IPS-18c (cell line): ENCODE results near the gene C1orf21.

Source experiments
- H3K4me3 ChIP-seq: 2 replicates; pipeline ENCODE4 v1.7.0; 2013; ENCODE audit warnings: low read depth, mild to moderate bottlenecking, low read length, moderate library complexity; ENCODE audit not compliant: insufficient read depth
- H3K9me3 ChIP-seq: one replicate; pipeline ENCODE4 v1.6.1; 2013; ENCODE audit warnings: mild to moderate bottlenecking, low read length, moderate library complexity; ENCODE audit not compliant: control insufficient read depth, insufficient read depth

Gene C1orf21

DNA sequence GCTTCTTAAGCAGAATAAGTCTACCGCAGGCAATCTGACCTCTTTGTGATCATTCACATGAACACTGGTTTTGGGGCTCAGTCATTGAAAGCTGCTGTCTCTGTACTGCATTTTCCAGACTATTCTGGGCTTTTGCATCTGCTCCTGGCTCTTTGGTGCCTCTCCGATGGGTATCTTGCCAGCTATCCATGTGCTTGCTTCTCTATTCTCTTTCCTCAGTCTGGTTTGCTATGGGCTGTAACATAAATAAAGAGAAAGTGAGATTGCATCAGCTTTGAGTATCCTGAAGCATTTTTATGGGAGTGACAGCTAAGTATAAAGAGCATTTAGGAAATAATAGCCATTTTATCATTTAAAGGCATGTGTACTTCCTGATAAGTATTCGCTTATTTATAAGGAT is 70.7 kb downstream of the C1orf21 start:
- Histone ChIP-seq H3K9me3 (no peaks in the 10 kb centered on the region), H3K4me3 (no peak overlapping the region)

DNA sequence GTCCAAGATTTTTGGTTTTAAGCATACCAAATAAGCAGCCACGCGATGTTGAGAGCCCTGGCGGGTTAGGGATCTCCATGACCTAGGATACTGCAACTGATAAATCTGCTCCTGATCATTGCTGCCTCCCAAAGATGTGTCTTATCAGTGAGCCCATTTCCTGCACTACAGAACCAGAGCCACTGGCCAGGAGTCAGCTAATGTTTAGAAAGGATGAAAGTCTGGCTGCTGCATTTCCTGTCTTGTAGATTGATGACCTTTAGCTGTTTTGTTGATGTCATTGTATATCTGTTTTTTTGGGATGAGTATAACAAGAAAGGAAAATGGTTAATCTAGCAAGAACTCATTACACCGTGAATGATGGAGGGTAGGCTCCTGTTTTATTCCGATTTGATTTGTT is 74.5 kb downstream of the C1orf21 start:
- no peak overlapping the region for H3K4me3 ChIP-seq
- no peaks in the 10 kb centered on the region for H3K9me3 ChIP-seq

DNA sequence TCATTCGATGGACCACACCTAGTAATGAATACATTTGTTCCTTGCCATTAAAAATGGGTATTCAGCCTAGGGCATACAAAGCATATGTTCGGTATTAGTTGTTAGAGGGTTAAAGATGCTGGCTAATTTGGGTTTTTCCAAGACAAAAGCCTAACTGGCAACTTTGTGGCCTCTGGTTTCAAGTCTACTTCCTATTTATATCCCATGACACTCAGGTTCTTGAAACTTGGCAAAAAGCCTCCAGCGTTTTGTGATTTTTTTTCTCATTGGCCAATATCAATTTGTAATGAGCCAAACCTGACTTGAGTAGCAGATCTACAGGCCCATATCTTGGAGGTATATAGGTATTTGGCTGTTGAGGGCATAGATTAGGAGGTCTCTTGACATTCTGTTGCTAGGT is 75.3 kb downstream of the C1orf21 start:
- H3K4me3 ChIP-seq: no peak overlapping the region

DNA sequence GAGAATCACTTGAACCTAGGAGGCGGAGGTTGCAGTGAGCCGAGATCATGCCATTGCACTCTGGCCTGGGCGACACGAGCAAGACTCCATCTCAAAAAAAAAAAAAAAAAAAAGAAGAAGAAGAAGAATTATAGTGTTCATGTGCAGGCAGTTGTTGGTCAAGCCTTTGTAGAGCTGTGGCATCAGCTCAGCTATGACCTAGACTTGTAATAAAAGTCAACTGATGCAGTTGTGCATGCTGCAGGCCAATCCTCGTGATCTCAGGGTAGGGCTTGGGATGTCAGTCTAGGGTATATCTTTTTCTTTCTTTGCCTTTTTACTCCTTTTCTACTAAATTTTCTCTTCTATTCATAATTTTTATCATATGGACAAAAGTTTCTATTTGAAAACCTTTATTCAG is 76.2 kb downstream of the C1orf21 start:
- H3K4me3 ChIP-seq: no peak overlapping the region
- no peaks in the 10 kb centered on the region for H3K9me3 ChIP-seq

More for the DNA sequence above, 75.3 kb downstream of the C1orf21 start:
- H3K9me3 ChIP-seq: no peaks in the 10 kb centered on the region

DNA sequence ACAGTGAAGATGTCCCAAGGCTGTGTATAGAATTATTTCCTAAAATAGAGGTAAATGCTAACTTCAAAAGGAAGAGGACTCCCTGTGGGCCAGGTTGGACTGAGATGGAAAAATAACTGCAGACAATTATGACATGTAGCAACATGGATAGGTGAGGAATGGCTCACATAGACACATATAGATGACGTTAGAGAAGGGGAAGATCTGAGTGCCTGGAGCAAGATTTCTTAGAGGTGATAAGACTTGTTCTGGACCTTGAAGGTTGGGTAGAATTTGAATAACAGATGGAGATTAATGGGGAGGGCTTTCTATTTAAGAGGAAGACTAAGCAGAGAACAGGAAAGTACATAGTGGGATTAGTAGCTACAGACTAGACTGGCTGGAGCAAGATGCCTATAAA is 76.9 kb downstream of the C1orf21 start:
- H3K9me3 ChIP-seq: no peaks in the 10 kb centered on the region
- no peak overlapping the region for H3K4me3 ChIP-seq

DNA sequence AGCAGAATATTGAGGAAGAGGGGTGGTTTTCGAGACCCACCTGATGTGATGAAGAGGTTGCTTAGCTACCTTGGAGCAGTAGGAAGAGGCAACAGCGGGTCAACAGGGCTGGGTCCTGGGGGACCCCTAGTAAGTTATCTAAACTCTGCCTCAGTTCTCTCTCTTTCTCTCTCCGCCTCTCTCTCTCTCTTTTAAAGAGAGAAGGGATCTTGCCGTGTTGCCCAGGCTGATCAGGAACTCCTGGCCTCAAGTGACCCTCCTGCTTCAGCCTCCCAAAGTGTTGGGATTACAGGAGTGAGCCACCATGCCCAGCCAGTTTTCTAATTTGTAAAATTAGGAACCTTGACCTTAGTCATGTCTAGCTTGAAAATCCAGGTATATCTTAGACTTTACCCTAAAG is 77.9 kb downstream of the C1orf21 start:
- Histone ChIP-seq H3K9me3 (no peaks in the 10 kb centered on the region), H3K4me3 (no peak overlapping the region)

DNA sequence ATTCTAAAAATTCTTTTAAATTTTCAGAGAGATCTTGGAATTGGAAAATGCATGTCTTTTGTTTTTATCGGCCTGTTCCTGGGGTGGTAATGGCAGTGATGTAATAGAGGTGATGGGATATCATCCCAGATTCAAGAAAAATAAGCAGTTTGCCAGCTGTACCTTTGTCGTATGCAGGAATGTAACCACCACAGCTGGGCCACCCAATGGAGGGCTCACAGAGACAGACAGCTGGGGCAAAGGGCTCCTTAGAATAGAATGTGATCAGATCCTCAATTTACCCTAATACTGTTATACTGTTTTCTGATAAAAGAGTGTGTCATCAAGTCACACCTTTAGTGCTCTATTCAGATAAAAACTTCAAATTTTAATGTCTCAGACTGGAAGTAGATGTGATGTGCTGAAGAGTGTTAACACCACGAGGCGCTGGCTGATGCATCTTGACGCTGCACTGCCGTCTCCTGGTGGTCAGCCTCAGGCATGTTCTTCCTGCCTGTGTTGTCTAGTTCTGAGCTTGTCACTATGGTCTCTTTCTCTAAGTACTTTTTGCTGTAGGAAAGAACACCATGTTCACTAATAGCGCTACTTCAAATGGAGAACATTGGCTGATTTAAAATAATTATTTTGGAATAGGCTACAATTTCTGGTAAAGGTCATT is 78.8 kb downstream of the C1orf21 start:
- Histone ChIP-seq H3K4me3 (no peak overlapping the region), H3K9me3 (no peaks in the 10 kb centered on the region)

DNA sequence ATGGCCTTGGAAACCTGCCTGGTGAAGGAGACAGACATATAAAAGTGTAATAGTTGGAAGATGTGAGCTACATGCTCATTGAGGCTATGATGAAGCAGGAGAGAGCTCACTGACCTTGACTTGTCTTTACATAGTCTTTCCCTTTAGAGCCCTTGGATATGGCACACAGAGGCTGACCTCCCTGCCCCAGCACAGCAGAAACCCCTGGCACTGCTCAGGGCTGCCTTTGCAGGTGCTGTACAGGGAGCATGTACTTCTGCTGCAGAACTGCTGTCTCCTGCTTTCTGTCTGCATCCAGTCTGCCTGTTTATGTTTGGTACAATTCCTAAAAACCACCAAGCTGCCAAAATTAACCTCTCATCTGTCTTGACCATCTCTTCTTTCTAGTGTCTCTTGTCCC is 80.5 kb downstream of the C1orf21 start:
- H3K9me3 ChIP-seq: no peaks in the 10 kb centered on the region
- H3K4me3 ChIP-seq: no peak overlapping the region

DNA sequence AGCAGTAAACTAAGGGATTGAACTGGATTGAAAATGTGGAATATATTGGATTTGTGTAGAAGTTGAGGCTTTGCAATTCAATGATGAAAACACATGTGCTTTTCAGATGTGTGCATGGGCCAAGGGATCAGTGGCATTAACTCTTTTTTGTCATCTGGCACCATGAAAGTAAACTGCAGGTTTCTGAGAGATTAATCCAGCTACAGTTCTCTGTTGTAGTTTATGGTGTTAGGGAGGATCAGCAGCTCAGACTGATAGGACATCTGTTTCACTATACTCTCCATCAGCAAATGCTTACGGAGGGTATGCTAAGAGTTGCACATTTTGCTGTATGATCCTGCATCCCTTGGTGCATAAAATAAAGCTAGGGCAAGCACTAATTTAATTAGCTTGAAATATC is 82.6 kb downstream of the C1orf21 start:
- no peak overlapping the region for H3K4me3 ChIP-seq
- H3K9me3 ChIP-seq: no peaks in the 10 kb centered on the region

DNA sequence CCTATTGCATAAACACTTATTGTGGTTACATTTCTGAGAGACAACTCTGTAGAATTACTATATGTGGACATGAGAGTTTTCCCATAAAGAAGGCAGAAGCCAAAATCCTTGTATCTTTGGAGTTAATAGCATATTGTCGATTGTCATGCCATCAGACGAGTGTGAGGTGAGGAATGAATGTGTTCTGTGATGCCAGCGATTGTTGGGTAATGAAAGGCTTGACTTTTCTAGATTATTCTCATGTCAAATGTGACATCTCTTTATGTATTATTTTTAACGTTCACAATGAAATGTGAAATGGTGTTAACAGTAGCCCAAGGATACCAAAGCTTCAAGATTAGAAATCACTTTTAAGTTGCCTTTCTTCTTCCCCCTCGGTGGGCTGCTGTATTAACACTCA is 84.9 kb downstream of the C1orf21 start:
- Histone ChIP-seq H3K4me3 (no peak overlapping the region), H3K9me3 (no peaks in the 10 kb centered on the region)

DNA sequence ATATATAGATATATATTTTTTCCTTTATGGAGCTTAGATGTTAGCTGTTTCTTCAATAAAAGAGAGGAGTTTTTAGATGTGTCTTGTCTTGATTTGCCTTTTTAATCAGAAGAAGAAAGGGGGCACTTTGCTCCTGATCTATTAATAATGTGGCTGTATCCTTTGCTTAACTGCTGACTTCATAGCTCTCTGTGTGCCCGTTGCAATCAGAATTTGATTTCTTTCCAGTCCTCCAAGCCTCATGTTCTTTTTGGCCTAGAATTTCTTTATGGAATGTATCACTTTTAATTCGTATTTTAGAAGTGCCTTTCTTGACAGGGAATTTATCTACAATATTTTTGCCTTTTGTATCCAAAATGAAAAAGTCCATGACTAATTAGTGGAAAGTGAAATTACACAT is 85.3 kb downstream of the C1orf21 start:
- H3K9me3 ChIP-seq: no peaks in the 10 kb centered on the region
- no peak overlapping the region for H3K4me3 ChIP-seq

DNA sequence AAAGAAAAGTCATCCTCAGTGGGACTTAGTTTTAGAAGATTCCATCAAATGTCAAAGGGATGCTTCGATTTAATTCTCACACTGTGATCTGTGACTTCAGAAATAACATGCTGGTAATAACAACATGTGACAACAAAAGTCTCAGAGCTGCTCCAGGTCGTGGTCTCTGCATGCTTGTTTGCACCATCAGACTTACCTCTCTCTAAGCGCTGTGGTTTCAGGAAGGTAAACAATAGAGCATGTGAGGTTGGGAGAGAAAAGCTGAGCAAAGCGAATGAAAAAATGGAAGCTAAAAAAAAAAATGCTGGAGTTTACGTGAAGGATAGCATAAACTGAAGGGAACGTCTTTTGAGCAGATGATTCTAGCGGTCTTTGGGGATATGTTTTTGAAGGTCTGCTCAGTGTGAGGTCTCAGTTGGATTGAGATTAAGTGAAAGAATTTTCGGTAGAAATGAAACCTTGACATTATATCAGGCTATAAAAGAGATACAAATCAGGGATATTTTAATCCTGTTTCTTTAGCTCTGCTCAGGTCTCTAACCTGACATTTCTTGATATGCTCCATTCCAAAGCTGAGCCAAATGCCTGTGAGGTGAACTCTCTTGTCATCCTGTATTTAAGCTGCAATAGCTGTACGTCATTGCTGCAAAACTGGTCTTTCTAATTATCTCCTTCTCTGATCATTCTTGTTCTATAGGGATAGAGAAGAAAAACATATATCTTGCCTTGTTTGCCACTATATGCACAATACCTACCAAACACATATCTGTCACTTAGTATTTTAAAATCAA is 86.5 kb downstream of the C1orf21 start:
- Histone ChIP-seq H3K9me3 (no peaks in the 10 kb centered on the region), H3K4me3 (no peak overlapping the region)

DNA sequence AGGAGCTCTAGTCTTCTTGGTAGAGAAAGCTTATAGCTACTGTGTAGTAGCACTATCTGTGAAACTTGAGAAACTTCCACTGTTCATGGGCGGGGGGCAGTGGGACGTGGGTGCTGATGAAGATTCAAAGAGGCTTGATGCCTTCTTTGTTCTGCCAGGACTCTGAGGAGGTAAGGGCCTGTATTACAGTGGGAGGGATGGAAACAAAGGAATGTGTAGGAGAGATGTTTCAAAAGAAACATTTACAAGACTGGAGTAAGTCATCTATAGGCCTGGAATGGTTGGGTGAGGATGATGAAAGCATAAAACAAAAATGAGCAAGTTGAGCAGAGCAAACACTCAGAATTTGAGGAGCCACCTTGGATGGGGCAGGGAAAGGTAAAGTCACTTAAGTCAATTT is 89.4 kb downstream of the C1orf21 start:
- no peaks in the 10 kb centered on the region for H3K9me3 ChIP-seq
- H3K4me3 ChIP-seq: no peak overlapping the region

DNA sequence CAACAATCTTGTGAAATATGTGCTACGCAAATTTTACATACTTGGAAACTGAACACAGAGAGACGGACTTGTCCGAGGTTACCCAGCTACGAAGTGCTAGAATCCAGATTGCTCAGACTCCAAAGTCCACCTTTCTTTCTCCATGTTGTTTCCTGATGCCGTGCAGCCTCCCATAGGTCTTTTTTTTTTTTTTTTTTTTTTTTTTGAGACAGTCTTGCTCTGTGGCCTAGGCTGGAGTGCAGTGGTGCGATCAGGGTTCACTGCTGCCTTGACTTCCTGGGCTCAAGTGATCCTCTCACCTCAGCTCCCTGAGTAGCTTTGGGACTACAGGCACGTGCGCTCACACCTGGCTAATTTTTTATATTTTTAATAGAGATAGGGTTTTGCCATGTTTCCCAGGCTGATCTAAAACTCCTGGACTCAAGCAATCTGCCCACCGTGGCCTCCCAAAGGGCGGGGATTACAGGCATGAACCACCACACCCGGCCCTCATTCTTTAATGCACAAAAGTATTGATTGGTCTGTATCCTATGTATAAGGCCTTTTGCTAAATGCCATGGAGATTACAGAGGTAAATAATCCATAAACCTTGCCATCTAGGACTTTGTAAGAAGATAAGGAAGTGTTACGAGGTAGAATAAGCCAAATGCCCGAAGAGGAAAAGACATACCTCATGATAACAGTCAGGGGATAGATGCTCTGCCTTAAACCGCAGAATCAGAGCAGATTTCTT is 92.8 kb downstream of the C1orf21 start:
- H3K9me3 ChIP-seq: no peaks in the 10 kb centered on the region
- no peak overlapping the region for H3K4me3 ChIP-seq

DNA sequence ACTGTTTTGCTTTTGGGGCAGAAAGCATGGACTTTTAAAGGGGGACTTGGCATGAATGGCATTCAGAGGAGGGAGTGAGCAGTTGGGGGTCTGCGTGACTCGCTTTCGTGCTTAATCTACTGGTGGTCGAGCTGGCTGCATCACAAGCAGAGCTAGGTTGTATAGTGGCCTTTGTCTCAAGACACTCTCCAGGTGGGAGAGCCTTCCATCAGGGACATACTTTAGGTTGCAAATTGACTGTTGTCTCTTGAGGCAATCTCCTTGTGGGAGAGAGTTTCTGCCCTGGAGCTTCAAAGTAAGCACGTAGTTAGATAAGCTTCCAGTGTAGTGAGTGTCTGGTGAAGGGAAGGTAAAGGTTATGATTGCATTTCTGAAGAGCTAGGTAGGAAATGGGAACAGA is 93.9 kb downstream of the C1orf21 start:
- H3K4me3 ChIP-seq: no peak overlapping the region
- no peaks in the 10 kb centered on the region for H3K9me3 ChIP-seq

DNA sequence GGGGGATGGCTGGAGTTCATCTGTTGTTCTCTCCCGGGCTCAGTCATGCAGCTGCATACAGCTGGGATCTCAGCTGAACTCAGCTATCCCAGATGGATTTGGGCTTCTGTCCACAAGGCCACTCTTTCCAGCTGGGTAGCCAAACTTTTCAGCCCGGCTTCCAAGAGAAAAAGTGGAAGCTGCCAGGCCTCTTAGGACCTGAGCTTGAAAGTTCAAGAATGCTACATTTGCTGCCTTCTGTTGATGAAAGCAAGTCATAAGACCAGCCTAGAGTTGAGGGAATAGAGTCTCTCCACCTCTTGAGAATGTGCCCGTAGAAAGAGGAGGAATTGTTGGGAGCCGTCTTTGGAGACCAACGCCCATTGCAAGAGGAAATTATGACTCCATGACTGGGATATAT is 95.3 kb downstream of the C1orf21 start:
- no peaks in the 10 kb centered on the region for H3K9me3 ChIP-seq
- no peak overlapping the region for H3K4me3 ChIP-seq

DNA sequence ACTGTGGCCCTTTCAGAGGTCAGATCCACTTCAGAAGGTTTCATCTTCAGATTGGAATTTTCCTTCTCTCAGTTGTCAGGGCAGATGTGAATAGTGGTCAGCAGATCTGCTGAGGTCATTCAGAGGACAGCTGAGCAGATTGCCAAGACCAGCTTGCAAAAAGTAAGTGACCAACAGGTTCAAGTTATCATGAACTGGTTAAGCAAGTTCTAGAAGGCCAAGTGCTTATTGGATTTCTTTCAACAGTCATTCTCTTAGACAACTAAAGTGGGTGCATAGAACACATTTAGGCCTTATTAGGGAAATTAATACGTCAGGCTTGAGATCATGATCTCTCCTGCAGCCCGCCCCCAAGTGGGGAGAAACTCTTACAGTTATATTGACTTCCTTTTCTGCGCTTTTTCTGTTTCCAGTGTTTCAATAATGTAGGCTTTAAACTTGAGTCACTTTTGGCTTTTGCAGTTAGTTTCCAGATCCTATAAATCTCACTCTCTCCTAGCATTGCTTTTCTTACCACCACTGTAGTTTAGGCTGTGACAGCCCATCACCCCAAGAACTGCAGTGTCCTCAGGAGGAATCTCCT is 96.4 kb downstream of the C1orf21 start:
- no peaks in the 10 kb centered on the region for H3K9me3 ChIP-seq
- H3K4me3 ChIP-seq: no peak overlapping the region
